Psoas muscle (tissue), 8 donors: ENCODE measurements around the gene BLCAP. TPM values are rescaled to one million over a fixed set of nuclear protein-coding genes. Genes with fewer than 3 reads are reported as not detected.
"Not testable (repeated sequence)": the region's sequence is repeated elsewhere in the genome, so short reads cannot be mapped to it uniquely, and the experiment has no call there.

Experiments used
- ATAC-seq, 4 donors: fragments of 200-7000 bp; cut with Tn5 transposase; one replicate each; pipeline ENCODE4 v1.9.1; 2020; ENCODE audit warnings: moderate library complexity in 3 of 4, mild to moderate bottlenecking in 2 of 4
- DNase-seq, 2 donors: peaks; one replicate each; pipeline ENCODE4 v3.0.0-alpha.2; 2020
- H3K27ac ChIP-seq: fragments of 200-600 bp; one replicate; pipeline ENCODE4 v1.8.0; 2022
- H3K27me3 ChIP-seq, 3 donors: fragments of 200-600 bp in 1 of 3; one replicate each; pipeline versions ENCODE4 v1.6.1 to v1.8.0; 2013 to 2022; ENCODE audit warnings: low read length in 2 of 3, mild to moderate bottlenecking in 2 of 3, moderate library complexity in 1 of 3; ENCODE audit not compliant: insufficient read depth in 3 of 3
- H3K36me3 ChIP-seq, 2 donors: fragments of 200-600 bp in 1 of 2; one replicate each; pipeline versions ENCODE4 v1.6.1 to v1.8.0; 2013 to 2022; ENCODE audit warnings: low read depth in 1 of 2, mild to moderate bottlenecking in 1 of 2, moderate library complexity in 1 of 2; ENCODE audit not compliant: insufficient read depth in 1 of 2
- H3K4me1 ChIP-seq: fragments of 200-600 bp; one replicate; pipeline ENCODE4 v1.8.0; 2022
- H3K4me3 ChIP-seq: fragments of 200-600 bp; one replicate; pipeline ENCODE4 v1.8.0; 2022; ENCODE audit warnings: mild to moderate bottlenecking
- H3K9me3 ChIP-seq: fragments of 200-600 bp; one replicate; pipeline ENCODE4 v1.8.0; 2022
- CTCF ChIP-seq: fragments of 200-600 bp; IDR thresholded peaks from one replicate; pipeline ENCODE4 v1.8.0; 2022; ENCODE audit warnings: antibody characterized with exemption
- WGBS, 3 donors: extraction: QIAGEN DNeasy Blood & Tissue Kit; methylation state at CpG; one replicate each; pipeline versions ENCODE4 v1.1.6 to v1.1.7; 2013; 5-methylcytosine and 5-hydroxymethylcytosine counted together
- intact Hi-C, 2 donors: fragments of 100-400 bp; cut with DNase I; formaldehyde crosslinking; loops; one replicate each; pipeline versions ENCODE4 v1.11.0 to v1.14.2; 2022
- polyA plus RNA-seq, 3 donors: library from polyadenylated mRNA; stranded (reverse); fragments of 200-250 nt; gene quantifications; one replicate each; pipeline ENCODE4 v1.2.3, GENCODE V29; 2013
- total RNA-seq, 4 donors: library from RNA; stranded (reverse); fragmentation: NEBNext Ultra II Directional in 2 of 4; extraction: Animal tissue kit (Norgen Biotek cat#: 25700) in 2 of 4; gene quantifications; one replicate each; pipeline versions ENCODE4 v1.2.1 to v1.2.4, GENCODE V29; 2021 to 2023
- donor health status: healthy with polysubstance abuse.
- donor health status: DM: no; HTN: no; CAD: no; lungs with moderate emphysema.
- donor health status: Bipolar disorder and iron deficiency.
- donor health status: healthy.
- donor health status: DM: yes; HTN: yes; CAD: no.
- donor health status: DM: no; HTN: no; CAD: no.
- donor health status: DM: no; HTN: no; CAD: no.
- donor health status: DM: yes; HTN: yes; CAD: no.

The BLCAP gene
- total and polyA plus RNA-seq, 7 donors, result 267 to 656 (median 366) TPM

GRCh38 chr20:37544386-37544785 lies 16.7 kb upstream of the BLCAP start:
- H3K4me3 ChIP-seq, result no peak overlapping the region
- no peak for TF ChIP-seq CTCF
- no peaks in the 10 kb centered on the region for H3K36me3 ChIP-seq
- WGBS, 3 donors, result 49 to 71% (median 56%) methylated on average over 3 of the region's 3 CpGs
- no peaks in the 10 kb centered on the region for H3K4me1 ChIP-seq
- DNase-seq, result no peak
- intact Hi-C loops, result no loop called here
- no peak overlapping the region for H3K27ac ChIP-seq
- ATAC-seq, result no peak
- no peaks in the 10 kb centered on the region for H3K27me3 ChIP-seq
- no peaks in the 10 kb centered on the region for H3K9me3 ChIP-seq

- WGBS, 3 donors, result 53 to 68% (median 54%) methylated on average over 3 of the region's 3 CpGs
- Histone ChIP-seq H3K27ac (no peak overlapping the region), H3K4me3 (no peak overlapping the region), H3K4me1 (no peaks in the 10 kb centered on the region), H3K9me3 (no peaks in the 10 kb centered on the region), H3K27me3 (no peaks in the 10 kb centered on the region), H3K36me3 (no peaks in the 10 kb centered on the region)
- no peak for ATAC-seq
- TF ChIP-seq CTCF, result no peak
- intact Hi-C loops, result no loop called here
- DNase-seq, result no peak
These were observed 16.2 kb upstream of the BLCAP start for GRCh38 chr20:37543828-37544227.

GRCh38 chr20:37542281-37542680 lies 14.6 kb upstream of the BLCAP start:
- 54 to 67% (median 59%) methylated on average over 6 of the region's 6 CpGs for WGBS, 3 donors
- no peak for ATAC-seq
- no peaks in the 10 kb centered on the region for H3K27me3 ChIP-seq
- no peak overlapping the region for H3K27ac ChIP-seq
- H3K4me1 ChIP-seq, result no peaks in the 10 kb centered on the region
- no peak for TF ChIP-seq CTCF
- intact Hi-C loops, result no loop called here
- no peaks in the 10 kb centered on the region for H3K36me3 ChIP-seq
- H3K4me3 ChIP-seq, result no peak overlapping the region
- DNase-seq, result no peak
- H3K9me3 ChIP-seq, result no peaks in the 10 kb centered on the region

GRCh38 chr20:37541326-37541725 lies 13.7 kb upstream of the BLCAP start:
- H3K9me3 ChIP-seq, result no peaks in the 10 kb centered on the region
- DNase-seq (no peak), ATAC-seq (peak in 3 of 4 donors; percentile 32 to 61 (median 45))
- H3K4me1 ChIP-seq, result no peaks in the 10 kb centered on the region
- H3K36me3 ChIP-seq, result no peaks in the 10 kb centered on the region
- no peak overlapping the region for H3K27ac ChIP-seq
- H3K27me3 ChIP-seq, result no peaks in the 10 kb centered on the region
- TF ChIP-seq CTCF, result no peak
- no peak overlapping the region for H3K4me3 ChIP-seq
- 30 to 72% (median 30%) methylated on average over 5 of the region's 5 CpGs for WGBS, 3 donors
- intact Hi-C loops, result no loop called here

- DNase-seq, intact Hi-C loops, ATAC-seq, H3K27me3 ChIP-seq, H3K36me3 ChIP-seq, H3K4me3 ChIP-seq, H3K9me3 ChIP-seq, H3K4me1 ChIP-seq, H3K27ac ChIP-seq: not testable (repeated sequence)
- WGBS, 3 donors, result 67 to 83% (median 82%) methylated on average over 1 of the region's 1 CpG
These were observed 13.2 kb upstream of the BLCAP start for GRCh38 chr20:37540838-37541237.
